ENCODE data around the gene RASSF5.

DNA sequence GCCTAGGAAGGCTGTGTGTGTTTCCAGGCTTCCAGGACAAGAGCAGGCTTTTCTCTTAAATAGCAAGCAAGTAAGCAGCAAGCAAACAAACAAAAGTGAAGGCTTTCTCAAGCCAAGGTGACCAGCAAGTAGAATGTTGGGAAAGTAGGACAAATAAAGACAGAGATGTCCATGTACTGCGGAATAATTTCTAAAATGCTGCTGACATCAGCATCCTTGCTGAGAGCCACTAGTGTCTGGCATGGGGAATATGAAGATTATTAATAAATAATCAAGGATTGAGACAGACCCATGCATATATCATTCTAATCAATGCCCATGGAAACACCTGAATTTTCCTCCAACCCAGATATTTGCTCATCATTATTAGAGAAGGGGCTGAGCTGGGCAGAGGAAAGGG is 121.6 kb downstream of the RASSF5 start:
- no peak for TF ChIP-seq TAF1 (conservative IDR thresholded peaks at IDR 0.05)
- TF ChIP-seq, protein P1, sequence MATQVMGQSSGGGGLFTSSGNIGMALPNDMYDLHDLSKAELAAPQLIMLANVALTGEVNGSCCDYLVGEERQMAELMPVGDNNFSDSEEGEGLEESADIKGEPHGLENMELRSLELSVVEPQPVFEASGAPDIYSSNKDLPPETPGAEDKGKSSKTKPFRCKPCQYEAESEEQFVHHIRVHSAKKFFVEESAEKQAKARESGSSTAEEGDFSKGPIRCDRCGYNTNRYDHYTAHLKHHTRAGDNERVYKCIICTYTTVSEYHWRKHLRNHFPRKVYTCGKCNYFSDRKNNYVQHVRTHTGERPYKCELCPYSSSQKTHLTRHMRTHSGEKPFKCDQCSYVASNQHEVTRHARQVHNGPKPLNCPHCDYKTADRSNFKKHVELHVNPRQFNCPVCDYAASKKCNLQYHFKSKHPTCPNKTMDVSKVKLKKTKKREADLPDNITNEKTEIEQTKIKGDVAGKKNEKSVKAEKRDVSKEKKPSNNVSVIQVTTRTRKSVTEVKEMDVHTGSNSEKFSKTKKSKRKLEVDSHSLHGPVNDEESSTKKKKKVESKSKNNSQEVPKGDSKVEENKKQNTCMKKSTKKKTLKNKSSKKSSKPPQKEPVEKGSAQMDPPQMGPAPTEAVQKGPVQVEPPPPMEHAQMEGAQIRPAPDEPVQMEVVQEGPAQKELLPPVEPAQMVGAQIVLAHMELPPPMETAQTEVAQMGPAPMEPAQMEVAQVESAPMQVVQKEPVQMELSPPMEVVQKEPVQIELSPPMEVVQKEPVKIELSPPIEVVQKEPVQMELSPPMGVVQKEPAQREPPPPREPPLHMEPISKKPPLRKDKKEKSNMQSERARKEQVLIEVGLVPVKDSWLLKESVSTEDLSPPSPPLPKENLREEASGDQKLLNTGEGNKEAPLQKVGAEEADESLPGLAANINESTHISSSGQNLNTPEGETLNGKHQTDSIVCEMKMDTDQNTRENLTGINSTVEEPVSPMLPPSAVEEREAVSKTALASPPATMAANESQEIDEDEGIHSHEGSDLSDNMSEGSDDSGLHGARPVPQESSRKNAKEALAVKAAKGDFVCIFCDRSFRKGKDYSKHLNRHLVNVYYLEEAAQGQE (IDR thresholded peaks at IDR 0.05) = no peak
